HEK293 (cell line): ENCODE measurements around the gene GEMIN5.

Experiments
- CTCF ChIA-PET: fragments of 350-600 bp; formaldehyde crosslinking; extraction: SDS; loops from one replicate; lab custom pipeline; 2021; ENCODE audit warnings: antibody characterized with exemption; lab: Yijun Ruan, JAX
- POLR2A ChIA-PET: fragments of 300-600 bp; formaldehyde crosslinking; extraction: SDS; loops from one replicate; lab custom pipeline; 2020; ENCODE audit warnings: antibody characterized with exemption, inconsistent platforms; lab: Yijun Ruan, JAX
- H3K27ac ChIP-seq: fragments of 200-500 bp; sonication (Bioruptor generic); 2 replicates; pipeline ENCODE4 v1.5.1; 2014; ENCODE audit warnings: low read depth, low read length, control low read depth, inconsistent platforms; ENCODE audit errors: extremely low read depth
- H3K36me3 ChIP-seq, 2 experiments: fragments of 200-500 bp in 1 of 2; sonication (Bioruptor generic) in 1 of 2; 1 replicate in 1 of 2; 2 replicates in 1 of 2; pipeline ENCODE4 v1.5.1; 2014 to 2017; ENCODE audit warnings: inconsistent platforms in 2 of 2, low read length in 2 of 2; ENCODE audit not compliant: control insufficient read depth in 2 of 2, insufficient read depth in 1 of 2
- H3K4me1 ChIP-seq: fragments of 200-500 bp; sonication (Bioruptor generic); 2 replicates; pipeline ENCODE4 v1.5.1; 2014; ENCODE audit warnings: mild to moderate bottlenecking, low read length, inconsistent platforms; ENCODE audit not compliant: control insufficient read depth, insufficient read depth
- H3K4me3 ChIP-seq: 2 replicates; pipeline ENCODE4 v1.5.1; 2011; ENCODE audit warnings: low read depth, mild to moderate bottlenecking, control low read depth, low read length, moderate library complexity
- H3K9me3 ChIP-seq: fragments of 200-500 bp; sonication (Bioruptor generic); 2 replicates; pipeline ENCODE4 v1.5.1; 2014; ENCODE audit warnings: low read depth, low read length, inconsistent platforms; ENCODE audit not compliant: control insufficient read depth, insufficient read depth
- BCL11B ChIP-seq: fragments of 450-650 bp; formaldehyde crosslinking; IDR thresholded peaks from 2 replicates; pipeline ENCODE4 v1.5.1; 2016; ENCODE audit warnings: low read depth, missing biosample characterization, missing genetic modification characterization
- GLI2 ChIP-seq: fragments of 450-650 bp; formaldehyde crosslinking; IDR thresholded peaks from 2 replicates; pipeline ENCODE4; 2017; ENCODE audit warnings: missing biosample characterization, missing genetic modification characterization, low read depth, borderline replicate concordance
- GLIS2 ChIP-seq: fragments of 450-650 bp; formaldehyde crosslinking; IDR thresholded peaks from 2 replicates; pipeline ENCODE4 v1.5.1; 2016; ENCODE audit warnings: missing biosample characterization, missing genetic modification characterization
- KLF1 ChIP-seq: fragments of 450-650 bp; formaldehyde crosslinking; IDR thresholded peaks from 2 replicates; pipeline ENCODE4 v1.5.1; 2016; ENCODE audit warnings: missing biosample characterization, missing genetic modification characterization
- KLF7 ChIP-seq: fragments of 450-650 bp; formaldehyde crosslinking; IDR thresholded peaks from 2 replicates; pipeline ENCODE4 v1.5.1; 2016; ENCODE audit warnings: missing biosample characterization, missing genetic modification characterization, borderline replicate concordance
- PRDM4 ChIP-seq: fragments of 450-650 bp; formaldehyde crosslinking; IDR thresholded peaks from 2 replicates; pipeline ENCODE4 v1.5.1; 2017; ENCODE audit warnings: missing biosample characterization, missing genetic modification characterization
- TRIM28 ChIP-seq: IDR thresholded peaks from 2 replicates; pipeline ENCODE4 v1.6.1; 2011; ENCODE audit warnings: low read length, control low read depth, borderline replicate concordance
- ZNF112 ChIP-seq: fragments of 450-650 bp; formaldehyde crosslinking; IDR thresholded peaks from 2 replicates; pipeline ENCODE4 v1.5.0; 2017; ENCODE audit warnings: missing biosample characterization, missing genetic modification characterization
- ZNF184 ChIP-seq: fragments of 450-650 bp; IDR thresholded peaks from 2 replicates; pipeline ENCODE4 v1.5.1; 2018; ENCODE audit warnings: missing biosample characterization, mild to moderate bottlenecking, missing genetic modification characterization
- ZNF23 ChIP-seq: fragments of 450-650 bp; formaldehyde crosslinking; IDR thresholded peaks from 2 replicates; pipeline ENCODE4 v1.5.1; 2016; ENCODE audit warnings: missing biosample characterization, missing genetic modification characterization, borderline replicate concordance
- ZNF394 ChIP-seq: fragments of 450-650 bp; formaldehyde crosslinking; IDR thresholded peaks from 2 replicates; pipeline ENCODE4 v1.5.1; 2016; ENCODE audit warnings: missing biosample characterization, missing genetic modification characterization, mild to moderate bottlenecking, moderate library complexity, borderline replicate concordance
- ZNF514 ChIP-seq: fragments of 450-650 bp; formaldehyde crosslinking; IDR thresholded peaks from 2 replicates; pipeline ENCODE4 v1.5.1; 2016; ENCODE audit warnings: missing biosample characterization, missing genetic modification characterization
- ZNF529 ChIP-seq: fragments of 450-650 bp; formaldehyde crosslinking; IDR thresholded peaks from 2 replicates; pipeline ENCODE4 v1.5.1; 2017; ENCODE audit warnings: missing genetic modification characterization, missing biosample characterization; ENCODE audit not compliant: insufficient replicate concordance
- ZNF629 ChIP-seq: fragments of 450-650 bp; formaldehyde crosslinking; IDR thresholded peaks from 2 replicates; pipeline ENCODE4 v1.5.1; 2017; ENCODE audit warnings: missing biosample characterization, missing genetic modification characterization
- ZNF670 ChIP-seq: fragments of 450-650 bp; formaldehyde crosslinking; IDR thresholded peaks from 2 replicates; pipeline ENCODE4 v1.5.1; 2016; ENCODE audit warnings: missing biosample characterization, missing genetic modification characterization, low read depth
- ZNF76 ChIP-seq: fragments of 450-650 bp; formaldehyde crosslinking; IDR thresholded peaks from 2 replicates; pipeline ENCODE4; 2016; ENCODE audit warnings: low read depth, missing biosample characterization, missing genetic modification characterization, borderline replicate concordance
- ZNF777 ChIP-seq: fragments of 450-650 bp; formaldehyde crosslinking; IDR thresholded peaks from 2 replicates; pipeline ENCODE4 v1.5.1; 2017; ENCODE audit warnings: missing biosample characterization, missing genetic modification characterization, borderline replicate concordance
- ZNF785 ChIP-seq: fragments of 450-650 bp; formaldehyde crosslinking; IDR thresholded peaks from 2 replicates; pipeline ENCODE4 v1.5.1; 2016; ENCODE audit warnings: missing biosample characterization, missing genetic modification characterization
- ZSCAN30 ChIP-seq: fragments of 450-650 bp; IDR thresholded peaks from 2 replicates; pipeline ENCODE4 v1.5.1; 2018; ENCODE audit warnings: missing biosample characterization, mild to moderate bottlenecking, missing genetic modification characterization, moderate library complexity
- ZSCAN5A ChIP-seq: fragments of 450-650 bp; formaldehyde crosslinking; IDR thresholded peaks from 2 replicates; pipeline ENCODE4 v1.5.1; 2016; ENCODE audit warnings: missing biosample characterization, missing genetic modification characterization
- TF ChIP-seq, protein P1 (sequence below): fragments of 450-650 bp; formaldehyde crosslinking; IDR thresholded peaks from 2 replicates; pipeline ENCODE4 v1.5.1; 2016; ENCODE audit warnings: missing biosample characterization, missing genetic modification characterization
- TF ChIP-seq, protein P2 (sequence below): fragments of 450-650 bp; formaldehyde crosslinking; IDR thresholded peaks from 2 replicates; pipeline ENCODE4 v1.5.1; 2016; ENCODE audit warnings: missing biosample characterization, missing genetic modification characterization, borderline replicate concordance
- TF ChIP-seq, protein P3 (sequence below): fragments of 450-650 bp; formaldehyde crosslinking; IDR thresholded peaks from 2 replicates; pipeline ENCODE4 v1.5.1; 2016; ENCODE audit warnings: missing biosample characterization, missing genetic modification characterization

The GEMIN5 gene

GRCh38 chr5:154937718-154938466, at the start of gene GEMIN5:
Gene GEMIN5 (minus strand): TSS chr5:154938211. CDS start chr5:154938133, 78 bp downstream.
- Histone ChIP-seq H3K4me1 (peaks cover 5% of the 10 kb centered on the region), H3K27ac (peak within 1 kb of the TSS; percentile 16; the same call in 1 of the 2 replicates), H3K9me3 (no peaks in the 10 kb centered on the region), H3K4me3 (peak within 1 kb of the TSS; percentile 90), H3K36me3 (peaks cover 4 to 17% of the 10 kb centered on the region in 2 experiments)
- CTCF ChIA-PET: interaction anchor here (0.6 to 1.2 kb wide), 2 partner anchors 21 to 741 kb away, joined by 3 to 4 read pairs; no protein-coding TSS in a partner anchor
- POLR2A ChIA-PET: interaction anchor here (0.6 to 1.3 kb wide), 4 partner anchors 9 to 180 kb away, joined by 3 to 4 read pairs (median 4); no protein-coding TSS in a partner anchor
- peak; percentile 90 for TF ChIP-seq KLF1
- TF ChIP-seq, protein P1, sequence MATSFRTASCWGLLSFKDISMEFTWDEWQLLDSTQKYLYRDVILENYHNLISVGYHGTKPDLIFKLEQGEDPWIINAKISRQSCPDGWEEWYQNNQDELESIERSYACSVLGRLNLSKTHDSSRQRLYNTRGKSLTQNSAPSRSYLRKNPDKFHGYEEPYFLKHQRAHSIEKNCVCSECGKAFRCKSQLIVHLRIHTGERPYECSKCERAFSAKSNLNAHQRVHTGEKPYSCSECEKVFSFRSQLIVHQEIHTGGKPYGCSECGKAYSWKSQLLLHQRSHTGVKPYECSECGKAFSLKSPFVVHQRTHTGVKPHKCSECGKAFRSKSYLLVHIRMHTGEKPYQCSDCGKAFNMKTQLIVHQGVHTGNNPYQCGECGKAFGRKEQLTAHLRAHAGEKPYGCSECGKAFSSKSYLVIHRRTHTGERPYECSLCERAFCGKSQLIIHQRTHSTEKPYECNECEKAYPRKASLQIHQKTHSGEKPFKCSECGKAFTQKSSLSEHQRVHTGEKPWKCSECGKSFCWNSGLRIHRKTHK (tag by site-specific recombination): no peak
- TF ChIP-seq ZNF529 (tag by site-specific recombination): no peak
- TF ChIP-seq GLIS2: peak; percentile 69
- TF ChIP-seq GLI2 (tag by site-specific recombination): no peak
- no peak for TF ChIP-seq ZNF23 (tag by site-specific recombination)
- TF ChIP-seq BCL11B (tag by site-specific recombination): peak; percentile 56; the same call in 1 of the 2 replicates
- no peak for TF ChIP-seq ZNF112 (tag by site-specific recombination)
- TF ChIP-seq, protein P2, sequence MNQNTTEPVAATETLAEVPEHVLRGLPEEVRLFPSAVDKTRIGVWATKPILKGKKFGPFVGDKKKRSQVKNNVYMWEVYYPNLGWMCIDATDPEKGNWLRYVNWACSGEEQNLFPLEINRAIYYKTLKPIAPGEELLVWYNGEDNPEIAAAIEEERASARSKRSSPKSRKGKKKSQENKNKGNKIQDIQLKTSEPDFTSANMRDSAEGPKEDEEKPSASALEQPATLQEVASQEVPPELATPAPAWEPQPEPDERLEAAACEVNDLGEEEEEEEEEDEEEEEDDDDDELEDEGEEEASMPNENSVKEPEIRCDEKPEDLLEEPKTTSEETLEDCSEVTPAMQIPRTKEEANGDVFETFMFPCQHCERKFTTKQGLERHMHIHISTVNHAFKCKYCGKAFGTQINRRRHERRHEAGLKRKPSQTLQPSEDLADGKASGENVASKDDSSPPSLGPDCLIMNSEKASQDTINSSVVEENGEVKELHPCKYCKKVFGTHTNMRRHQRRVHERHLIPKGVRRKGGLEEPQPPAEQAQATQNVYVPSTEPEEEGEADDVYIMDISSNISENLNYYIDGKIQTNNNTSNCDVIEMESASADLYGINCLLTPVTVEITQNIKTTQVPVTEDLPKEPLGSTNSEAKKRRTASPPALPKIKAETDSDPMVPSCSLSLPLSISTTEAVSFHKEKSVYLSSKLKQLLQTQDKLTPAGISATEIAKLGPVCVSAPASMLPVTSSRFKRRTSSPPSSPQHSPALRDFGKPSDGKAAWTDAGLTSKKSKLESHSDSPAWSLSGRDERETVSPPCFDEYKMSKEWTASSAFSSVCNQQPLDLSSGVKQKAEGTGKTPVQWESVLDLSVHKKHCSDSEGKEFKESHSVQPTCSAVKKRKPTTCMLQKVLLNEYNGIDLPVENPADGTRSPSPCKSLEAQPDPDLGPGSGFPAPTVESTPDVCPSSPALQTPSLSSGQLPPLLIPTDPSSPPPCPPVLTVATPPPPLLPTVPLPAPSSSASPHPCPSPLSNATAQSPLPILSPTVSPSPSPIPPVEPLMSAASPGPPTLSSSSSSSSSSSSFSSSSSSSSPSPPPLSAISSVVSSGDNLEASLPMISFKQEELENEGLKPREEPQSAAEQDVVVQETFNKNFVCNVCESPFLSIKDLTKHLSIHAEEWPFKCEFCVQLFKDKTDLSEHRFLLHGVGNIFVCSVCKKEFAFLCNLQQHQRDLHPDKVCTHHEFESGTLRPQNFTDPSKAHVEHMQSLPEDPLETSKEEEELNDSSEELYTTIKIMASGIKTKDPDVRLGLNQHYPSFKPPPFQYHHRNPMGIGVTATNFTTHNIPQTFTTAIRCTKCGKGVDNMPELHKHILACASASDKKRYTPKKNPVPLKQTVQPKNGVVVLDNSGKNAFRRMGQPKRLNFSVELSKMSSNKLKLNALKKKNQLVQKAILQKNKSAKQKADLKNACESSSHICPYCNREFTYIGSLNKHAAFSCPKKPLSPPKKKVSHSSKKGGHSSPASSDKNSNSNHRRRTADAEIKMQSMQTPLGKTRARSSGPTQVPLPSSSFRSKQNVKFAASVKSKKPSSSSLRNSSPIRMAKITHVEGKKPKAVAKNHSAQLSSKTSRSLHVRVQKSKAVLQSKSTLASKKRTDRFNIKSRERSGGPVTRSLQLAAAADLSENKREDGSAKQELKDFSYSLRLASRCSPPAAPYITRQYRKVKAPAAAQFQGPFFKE (tag by site-specific recombination): no peak
- TF ChIP-seq ZNF670 (tag by site-specific recombination): no peak
- TF ChIP-seq ZNF394 (tag by site-specific recombination): peak; percentile 56; the same call in 1 of the 2 replicates
- TF ChIP-seq, protein P3, sequence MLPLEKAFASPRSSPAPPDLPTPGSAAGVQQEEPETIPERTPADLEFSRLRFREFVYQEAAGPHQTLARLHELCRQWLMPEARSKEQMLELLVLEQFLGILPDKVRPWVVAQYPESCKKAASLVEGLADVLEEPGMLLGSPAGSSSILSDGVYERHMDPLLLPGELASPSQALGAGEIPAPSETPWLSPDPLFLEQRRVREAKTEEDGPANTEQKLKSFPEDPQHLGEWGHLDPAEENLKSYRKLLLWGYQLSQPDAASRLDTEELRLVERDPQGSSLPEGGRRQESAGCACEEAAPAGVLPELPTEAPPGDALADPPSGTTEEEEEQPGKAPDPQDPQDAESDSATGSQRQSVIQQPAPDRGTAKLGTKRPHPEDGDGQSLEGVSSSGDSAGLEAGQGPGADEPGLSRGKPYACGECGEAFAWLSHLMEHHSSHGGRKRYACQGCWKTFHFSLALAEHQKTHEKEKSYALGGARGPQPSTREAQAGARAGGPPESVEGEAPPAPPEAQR (tag by site-specific recombination): no peak
- peak; percentile 95 for TF ChIP-seq ZSCAN30 (tag by site-specific recombination)
- TF ChIP-seq ZSCAN5A (tag by site-specific recombination): peak; percentile 87; the same call in 1 of the 2 replicates
- TF ChIP-seq ZNF514: no peak
- 0 out of 2 replicates have a peak, but pooled peaks have one; percentile 45 for TF ChIP-seq ZNF777
- no peak for TF ChIP-seq ZNF184 (tag by site-specific recombination)
- TF ChIP-seq TRIM28: peak; percentile 74; the same call in 1 of the 2 replicates
- TF ChIP-seq PRDM4 (tag by site-specific recombination): no peak
- TF ChIP-seq ZNF785: peak; percentile 60; the same call in 1 of the 2 replicates
- peak; percentile 84 for TF ChIP-seq KLF7 (tag by site-specific recombination)
- peak; percentile 70 for TF ChIP-seq ZNF629 (tag by site-specific recombination)
- peak; percentile 81 for TF ChIP-seq ZNF76 (tag by site-specific recombination)
